ENCODE measurements around the gene TLE2. TPM values are rescaled to one million over a fixed set of nuclear protein-coding genes. Genes with fewer than 3 reads are reported as not detected.
"Not testable (repeated sequence)": the region's sequence is repeated elsewhere in the genome, so short reads cannot be mapped to it uniquely, and the experiment has no call there.

TLE2 gene
- total RNA-seq, 1 experiment from 2014 or later, result 35.6 TPM

DNA sequence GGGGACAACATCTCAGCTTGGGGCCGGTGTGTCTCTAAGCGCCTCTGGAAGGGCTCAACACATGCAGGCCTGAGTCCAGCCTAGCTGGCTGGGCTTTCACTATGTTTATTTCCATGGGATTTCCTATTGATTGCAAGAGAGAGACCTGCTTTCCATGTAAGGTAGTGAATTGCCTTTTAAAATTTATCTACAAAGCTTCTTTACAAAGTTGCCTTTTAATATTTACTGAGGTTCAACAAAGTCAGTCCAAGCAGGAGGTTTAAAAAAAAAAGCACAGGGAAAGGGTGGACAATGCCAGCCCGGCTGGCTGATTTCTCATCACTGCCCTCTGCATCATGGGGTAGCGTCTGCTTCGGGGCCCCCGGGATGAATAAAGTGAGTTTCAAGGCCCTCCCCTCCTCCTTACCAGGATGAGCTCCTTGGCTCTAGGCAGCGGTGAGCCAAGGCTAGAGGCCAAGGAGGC is 15.8 kb downstream of the TLE2 start:
- no peaks in the 10 kb centered on the region for H3K4me1 ChIP-seq (ENCODE audit: control insufficient read depth in 1 of 2, insufficient read depth in 2 of 2, low read length in 2 of 2)
- no peaks in the 10 kb centered on the region for H3K9me2 ChIP-seq (ENCODE audit: insufficient read depth)
- BruUV-seq (replicated peaks), result no TSS peak
- no peaks in the 10 kb centered on the region for H3K79me2 ChIP-seq (ENCODE audit: insufficient read depth, low read length)
- H4K20me1 ChIP-seq (ENCODE audit: insufficient read depth), result no peaks in the 10 kb centered on the region
- intact Hi-C loops (cut with micrococcal nuclease), result no loop called here
- H3K4me2 ChIP-seq (ENCODE audit: low read length), result no peak overlapping the region
- H2AFZ ChIP-seq (ENCODE audit: low read depth, low read length, poor library complexity, severe bottlenecking), result no peak overlapping the region
- H3K4me3 ChIP-seq (replicated peaks in 1 of 2; ENCODE audit: low read depth in 1 of 2, low read length in 2 of 2), result no peak overlapping the region
- CTCF ChIA-PET, result no interaction called here
- no peak overlapping the region for H3K9ac ChIP-seq (ENCODE audit: low read length)
- TF ChIP-seq, protein P1, sequence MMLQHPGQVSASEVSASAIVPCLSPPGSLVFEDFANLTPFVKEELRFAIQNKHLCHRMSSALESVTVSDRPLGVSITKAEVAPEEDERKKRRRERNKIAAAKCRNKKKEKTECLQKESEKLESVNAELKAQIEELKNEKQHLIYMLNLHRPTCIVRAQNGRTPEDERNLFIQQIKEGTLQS (IDR thresholded peaks at IDR 0.05), result no peak
- TF ChIP-seq CBX3 (IDR thresholded peaks at IDR 0.05; ENCODE audit: low read depth) (no peak), ZFX (IDR thresholded peaks at IDR 0.05) (no peak), ELF1 (IDR thresholded peaks at IDR 0.05; ENCODE audit: borderline replicate concordance, low read depth) (no peak), SRF (IDR thresholded peaks at IDR 0.05; ENCODE audit: low read depth) (no peak)
- TF ChIP-seq, protein P2, sequence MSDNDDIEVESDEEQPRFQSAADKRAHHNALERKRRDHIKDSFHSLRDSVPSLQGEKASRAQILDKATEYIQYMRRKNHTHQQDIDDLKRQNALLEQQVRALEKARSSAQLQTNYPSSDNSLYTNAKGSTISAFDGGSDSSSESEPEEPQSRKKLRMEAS (IDR thresholded peaks at IDR 0.05), result no peak
- RAD21 ChIA-PET (ENCODE audit: low non-redundant PET in 1 of 2, low total read pairs in 2 of 2, uncharacterized antibody in 2 of 2, unreplicated experiment in 2 of 2), result no interaction called here
- H3K27me3 ChIP-seq (ENCODE audit: insufficient read depth, low read length), result no peaks in the 10 kb centered on the region
- no peaks in the 10 kb centered on the region for H3K36me3 ChIP-seq (ENCODE audit: control insufficient read depth in 1 of 2, insufficient read depth in 2 of 2, low read length in 2 of 2)
- H3K9me3 ChIP-seq (ENCODE audit: control insufficient read depth in 1 of 2, insufficient read depth in 1 of 2, low read depth in 1 of 2, low read length in 2 of 2), result no peaks in the 10 kb centered on the region
- POLR2A ChIA-PET, result no interaction called here
- no peak for ATAC-seq
- no peak overlapping the region for H3K27ac ChIP-seq (ENCODE audit: low read depth, low read length)
- no peak for DNase-seq (ENCODE audit: low read depth, low spot score)

DNA sequence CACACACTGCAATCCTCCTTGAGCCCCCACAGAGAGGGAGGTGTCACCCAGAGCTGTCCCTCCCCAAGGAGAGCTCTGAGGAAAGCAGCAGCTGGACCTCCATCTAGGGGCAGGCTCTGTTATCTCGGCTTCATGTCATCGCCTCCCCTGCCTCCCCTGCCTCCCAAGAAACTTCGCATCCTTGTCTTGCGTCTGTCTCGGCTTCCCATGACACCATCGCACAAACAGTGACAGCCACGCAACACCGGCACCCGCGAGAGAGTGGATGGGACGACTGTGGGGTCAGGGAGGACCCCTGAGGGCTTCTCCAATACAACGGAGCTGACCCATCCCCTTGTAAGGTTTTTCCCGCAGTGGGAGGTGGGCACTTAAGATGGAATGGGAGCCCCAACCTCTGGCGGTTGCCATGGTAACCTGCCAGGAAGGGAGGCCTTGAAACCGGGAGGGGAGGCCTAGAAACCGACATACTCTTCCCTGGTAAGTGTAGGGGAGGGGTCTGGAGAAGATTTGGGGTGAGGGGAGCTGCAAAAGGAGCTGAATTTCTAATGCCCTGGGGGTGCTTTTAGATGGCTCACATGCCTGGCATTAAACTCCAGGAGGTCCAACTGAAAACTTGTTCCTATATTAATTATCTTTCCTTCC is 16.3 kb downstream of the TLE2 start:
- POLR2A ChIA-PET, result no interaction called here
- RAD21 ChIA-PET (ENCODE audit: low non-redundant PET in 1 of 2, low total read pairs in 2 of 2, uncharacterized antibody in 2 of 2, unreplicated experiment in 2 of 2), result no interaction called here
- Histone ChIP-seq H4K20me1 (ENCODE audit: insufficient read depth) (no peaks in the 10 kb centered on the region), H3K4me1 (ENCODE audit: control insufficient read depth in 1 of 2, insufficient read depth in 2 of 2, low read length in 2 of 2) (no peaks in the 10 kb centered on the region), H3K9me3 (ENCODE audit: control insufficient read depth in 1 of 2, insufficient read depth in 1 of 2, low read depth in 1 of 2, low read length in 2 of 2) (no peaks in the 10 kb centered on the region), H3K4me3 (replicated peaks in 1 of 2; ENCODE audit: low read depth in 1 of 2, low read length in 2 of 2) (no peak overlapping the region), H3K9me2 (ENCODE audit: insufficient read depth) (no peaks in the 10 kb centered on the region), H3K9ac (ENCODE audit: low read length) (no peak overlapping the region), H3K27me3 (ENCODE audit: insufficient read depth, low read length) (no peaks in the 10 kb centered on the region), H3K79me2 (ENCODE audit: insufficient read depth, low read length) (no peaks in the 10 kb centered on the region), H3K36me3 (ENCODE audit: control insufficient read depth in 1 of 2, insufficient read depth in 2 of 2, low read length in 2 of 2) (no peaks in the 10 kb centered on the region), H3K27ac (ENCODE audit: low read depth, low read length) (no peak overlapping the region), H3K4me2 (ENCODE audit: low read length) (no peak overlapping the region), H2AFZ (ENCODE audit: low read depth, low read length, poor library complexity, severe bottlenecking) (no peak overlapping the region)
- CTCF ChIA-PET, result no interaction called here
- ATAC-seq, result no peak
- intact Hi-C loops (cut with micrococcal nuclease), result no loop called here
- BruUV-seq (replicated peaks), result no TSS peak
- TF ChIP-seq CBX3 (IDR thresholded peaks at IDR 0.05; ENCODE audit: low read depth), result no peak
- no peak for TF ChIP-seq ZFX (IDR thresholded peaks at IDR 0.05)
- TF ChIP-seq, protein P2 (IDR thresholded peaks at IDR 0.05), result no peak
- TF ChIP-seq RAD21 (IDR thresholded peaks at IDR 0.05; ENCODE audit: low read depth), result no peak
- TF ChIP-seq SRF (IDR thresholded peaks at IDR 0.05; ENCODE audit: low read depth), result no peak
- no peak for TF ChIP-seq EZH2 (IDR thresholded peaks at IDR 0.05)
- TF ChIP-seq EGR1 (IDR thresholded peaks at IDR 0.05; ENCODE audit: low read depth), result no peak
- no peak for DNase-seq (ENCODE audit: low read depth, low spot score)

DNA sequence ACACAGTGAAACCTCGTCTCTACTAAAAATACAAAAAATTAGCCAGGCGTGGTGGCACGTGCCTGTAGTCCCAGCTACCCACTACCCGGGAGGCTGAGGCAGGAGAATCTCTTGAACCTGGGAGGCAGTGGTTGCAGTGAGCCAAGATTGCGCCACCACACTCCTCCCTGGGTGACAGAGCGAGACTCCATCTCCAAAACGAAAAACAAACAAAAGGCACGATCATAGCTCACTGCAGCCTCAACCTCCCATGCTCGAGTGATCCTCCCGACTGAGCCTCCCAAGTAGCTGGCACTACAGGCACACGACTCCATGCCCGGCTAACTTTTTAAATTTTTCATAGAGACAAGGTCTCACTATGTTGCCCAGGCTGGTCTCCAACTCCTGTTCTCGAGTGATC is 17.0 kb downstream of the TLE2 start:
- RAD21 ChIA-PET (ENCODE audit: low non-redundant PET in 1 of 2, low total read pairs in 2 of 2, uncharacterized antibody in 2 of 2, unreplicated experiment in 2 of 2); intact Hi-C loops (cut with micrococcal nuclease); H3K36me3 ChIP-seq (ENCODE audit: control insufficient read depth in 1 of 2, insufficient read depth in 2 of 2, low read length in 2 of 2); POLR2A ChIA-PET; H3K4me2 ChIP-seq (ENCODE audit: low read length); BruUV-seq (replicated peaks); H3K9me2 ChIP-seq (ENCODE audit: insufficient read depth); ATAC-seq; CTCF ChIA-PET; H3K4me3 ChIP-seq (replicated peaks in 1 of 2; ENCODE audit: low read depth in 1 of 2, low read length in 2 of 2); H3K79me2 ChIP-seq (ENCODE audit: insufficient read depth, low read length); H3K27me3 ChIP-seq (ENCODE audit: insufficient read depth, low read length); H3K9ac ChIP-seq (ENCODE audit: low read length); H3K9me3 ChIP-seq (ENCODE audit: control insufficient read depth in 1 of 2, insufficient read depth in 1 of 2, low read depth in 1 of 2, low read length in 2 of 2); DNase-seq (ENCODE audit: low read depth, low spot score); H2AFZ ChIP-seq (ENCODE audit: low read depth, low read length, poor library complexity, severe bottlenecking); H4K20me1 ChIP-seq (ENCODE audit: insufficient read depth); H3K4me1 ChIP-seq (ENCODE audit: control insufficient read depth in 1 of 2, insufficient read depth in 2 of 2, low read length in 2 of 2); H3K27ac ChIP-seq (ENCODE audit: low read depth, low read length): not testable (repeated sequence)

Measured in HCT116 (cell line).